AG10803 (cell line): ENCODE results near the gene GPX8.

Experiments
- DNase-seq: peaks from one replicate; pipeline ENCODE4 v3.0.0; 2010; ENCODE audit warnings: low read depth
- H3K4me3 ChIP-seq: 2 replicates; pipeline ENCODE4 v1.5.1; 2011; ENCODE audit warnings: mild to moderate bottlenecking, low read length, control low read depth
- TF ChIP-seq, protein P1 (sequence below): conservative IDR thresholded peaks from 2 replicates; pipeline ENCODE4 v1.5.1; 2011; ENCODE audit warnings: mild to moderate bottlenecking, low read length, control low read depth, inconsistent platforms

The GPX8 gene

DNA sequence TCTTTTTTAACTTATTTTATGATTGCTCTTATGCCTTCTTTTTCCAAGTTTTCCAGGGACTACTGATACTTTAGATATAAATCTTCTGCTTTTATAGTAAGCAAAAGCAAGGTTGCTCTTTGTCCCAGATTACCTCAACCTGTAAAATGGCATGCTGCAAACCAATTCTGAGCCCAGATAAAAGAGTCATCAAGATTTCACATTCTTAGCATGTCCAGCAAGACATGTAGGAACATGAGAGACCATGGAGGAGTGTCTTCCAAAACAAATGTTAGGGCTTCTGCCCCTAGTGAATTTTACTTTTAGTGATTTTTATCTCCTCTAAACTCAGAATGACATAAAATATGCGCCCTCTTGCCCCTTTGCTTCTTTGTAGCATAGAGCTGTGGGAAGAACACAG, 20.0 kb downstream of the GPX8 start:
- no peak overlapping the region for H3K4me3 ChIP-seq
- no peak for DNase-seq
- TF ChIP-seq, protein P1, sequence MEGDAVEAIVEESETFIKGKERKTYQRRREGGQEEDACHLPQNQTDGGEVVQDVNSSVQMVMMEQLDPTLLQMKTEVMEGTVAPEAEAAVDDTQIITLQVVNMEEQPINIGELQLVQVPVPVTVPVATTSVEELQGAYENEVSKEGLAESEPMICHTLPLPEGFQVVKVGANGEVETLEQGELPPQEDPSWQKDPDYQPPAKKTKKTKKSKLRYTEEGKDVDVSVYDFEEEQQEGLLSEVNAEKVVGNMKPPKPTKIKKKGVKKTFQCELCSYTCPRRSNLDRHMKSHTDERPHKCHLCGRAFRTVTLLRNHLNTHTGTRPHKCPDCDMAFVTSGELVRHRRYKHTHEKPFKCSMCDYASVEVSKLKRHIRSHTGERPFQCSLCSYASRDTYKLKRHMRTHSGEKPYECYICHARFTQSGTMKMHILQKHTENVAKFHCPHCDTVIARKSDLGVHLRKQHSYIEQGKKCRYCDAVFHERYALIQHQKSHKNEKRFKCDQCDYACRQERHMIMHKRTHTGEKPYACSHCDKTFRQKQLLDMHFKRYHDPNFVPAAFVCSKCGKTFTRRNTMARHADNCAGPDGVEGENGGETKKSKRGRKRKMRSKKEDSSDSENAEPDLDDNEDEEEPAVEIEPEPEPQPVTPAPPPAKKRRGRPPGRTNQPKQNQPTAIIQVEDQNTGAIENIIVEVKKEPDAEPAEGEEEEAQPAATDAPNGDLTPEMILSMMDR = no peak

DNA sequence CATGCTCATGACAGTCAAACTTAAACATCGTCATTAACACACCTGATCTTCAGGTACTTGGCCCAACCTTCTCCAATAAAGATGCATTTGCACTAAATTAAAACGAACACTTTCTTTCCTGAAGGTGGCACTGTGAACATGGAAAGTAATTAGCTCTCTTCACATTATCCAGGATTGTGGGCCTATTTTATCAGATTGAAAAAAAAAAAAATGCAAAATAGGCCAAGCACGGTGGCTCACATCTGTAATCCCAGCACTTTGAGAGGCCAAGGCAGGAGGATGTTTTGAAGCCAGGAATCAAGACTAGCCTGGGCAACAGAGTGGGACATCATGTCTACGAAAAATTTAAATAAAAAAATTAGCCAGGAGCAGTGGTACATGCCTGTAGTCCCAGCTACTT, 27.4 kb downstream of the GPX8 start:
- TF ChIP-seq, protein P1 = peak; percentile 22; the same call in 1 of the 2 replicates
- no peak for DNase-seq
- H3K4me3 ChIP-seq = no peak overlapping the region

DNA sequence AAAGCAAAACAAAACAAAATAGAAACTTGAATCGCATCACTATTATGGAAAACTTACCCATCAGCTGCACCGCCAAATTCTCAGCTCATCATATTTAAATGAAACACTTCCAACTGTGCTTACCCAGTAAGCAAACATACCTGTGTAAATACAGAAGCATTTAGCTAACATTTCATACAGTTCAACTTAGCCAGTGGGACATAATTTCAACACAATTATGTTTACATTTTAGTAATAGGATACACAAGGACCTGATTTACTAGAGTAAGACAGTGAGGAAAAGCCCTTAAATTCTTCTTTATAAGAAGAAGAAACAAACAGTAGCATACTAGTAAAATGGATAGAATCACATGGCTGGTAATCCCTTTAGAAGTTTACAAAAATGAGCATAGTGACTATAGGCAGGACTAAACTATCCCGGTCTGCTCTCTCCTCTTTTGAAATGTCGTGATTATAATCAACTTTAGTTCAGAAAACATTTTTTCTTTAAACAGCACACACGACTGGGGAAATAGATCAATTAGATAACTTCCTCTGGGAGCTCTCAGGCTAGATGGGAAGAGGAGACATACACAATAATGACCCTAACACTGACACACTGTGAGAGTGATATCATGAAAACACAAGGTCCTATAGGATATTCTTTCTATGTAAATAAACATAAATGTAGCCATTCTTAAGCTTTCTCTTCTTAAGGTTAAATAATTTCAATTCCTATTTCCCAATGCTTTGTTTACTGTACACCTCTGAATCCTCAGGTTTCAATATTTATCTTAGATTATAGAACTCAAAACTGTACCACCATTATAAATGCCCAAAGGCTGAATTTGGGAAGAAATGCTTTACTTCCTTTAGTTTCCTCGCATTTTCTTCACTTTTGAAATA, 28.9 kb downstream of the GPX8 start:
- no peak overlapping the region for H3K4me3 ChIP-seq
- TF ChIP-seq, protein P1 = no peak
- DNase-seq = no peak

DNA sequence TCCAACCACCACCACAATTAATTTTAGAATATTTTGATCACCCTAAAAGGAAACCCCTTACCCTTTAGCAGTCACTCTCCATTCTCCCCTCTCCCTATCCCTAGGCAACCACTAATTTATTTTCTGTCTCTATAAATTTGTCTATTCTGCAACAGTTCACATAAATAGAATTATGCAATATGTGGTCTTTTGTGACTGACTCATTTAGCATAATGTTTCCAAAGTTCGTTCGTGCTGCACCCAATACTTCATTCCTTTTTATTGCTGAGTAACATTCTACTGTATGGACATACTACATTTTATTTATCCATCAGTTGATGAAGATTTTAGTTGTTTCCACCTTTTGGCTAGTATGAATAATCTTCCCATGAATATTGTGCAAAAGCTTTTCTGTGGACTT, 31.2 kb downstream of the GPX8 start:
- TF ChIP-seq, protein P1 = no peak
- DNase-seq = peak; percentile 5
- H3K4me3 ChIP-seq = no peak overlapping the region

DNA sequence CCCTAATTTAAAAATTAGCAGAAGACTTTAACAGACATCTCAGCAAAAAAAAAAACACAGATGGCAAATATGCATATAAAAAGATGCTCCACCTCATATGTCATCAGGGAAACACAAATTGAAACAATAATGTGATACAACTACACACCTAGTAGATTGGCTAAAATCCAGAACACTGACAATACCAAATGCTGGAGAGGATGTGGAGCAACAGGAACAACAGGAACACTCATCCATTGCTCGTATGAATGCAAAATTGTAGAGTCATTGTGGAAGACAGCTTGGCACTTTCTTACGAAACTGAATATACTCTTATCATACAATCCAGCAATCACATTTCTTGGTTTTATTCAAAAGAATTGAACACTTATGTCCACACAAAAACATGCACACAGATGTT, 45.0 kb downstream of the GPX8 start:
- TF ChIP-seq, protein P1 = no peak
- no peak for DNase-seq
- H3K4me3 ChIP-seq = no peak overlapping the region

DNA sequence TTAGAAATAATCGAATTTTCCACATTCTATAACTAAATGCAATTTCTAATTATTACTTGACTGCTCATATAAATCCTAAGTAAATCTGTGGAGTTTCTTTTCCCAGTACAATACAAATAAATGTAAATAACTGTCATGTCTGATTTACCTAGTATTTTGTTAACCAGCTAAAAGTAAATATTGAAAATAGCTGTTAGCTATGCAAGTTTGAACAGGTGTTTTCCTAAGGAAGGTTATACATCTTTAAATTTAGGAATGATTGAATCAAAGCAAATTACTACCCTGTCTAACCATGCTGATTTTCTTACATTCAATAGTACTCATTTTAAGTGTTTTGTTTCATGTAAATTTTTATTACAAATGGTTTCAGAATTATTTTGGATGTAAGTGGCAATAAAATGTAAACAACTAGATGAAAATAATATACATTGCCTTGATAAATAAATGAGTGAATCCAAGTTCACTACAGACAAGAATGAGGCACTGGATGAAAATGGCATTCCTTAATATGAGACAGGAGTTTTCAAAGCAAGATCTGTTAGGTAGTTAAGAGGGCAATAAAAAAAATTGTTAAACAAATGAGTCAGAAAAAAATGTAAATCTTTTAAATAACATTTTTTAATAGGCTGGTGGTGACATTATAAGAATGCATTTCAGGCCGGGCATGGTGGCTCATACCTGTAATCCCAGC, 51.4 kb downstream of the GPX8 start:
- TF ChIP-seq, protein P1 = no peak
- no peak overlapping the region for H3K4me3 ChIP-seq
- no peak for DNase-seq
